ENCODE measurements around the gene HLA-DMA. TPM values are rescaled to one million over a fixed set of nuclear protein-coding genes. Genes with fewer than 3 reads are reported as not detected.

HLA-DMA gene
- total and polyA plus RNA-seq, 2 of the 8 experiments (the other 6 are each of a cell fraction or from before 2014, with no cell fraction given), result 13.3 to 23.1 TPM

GRCh38 chr6:32903952-32904351, 48.9 kb downstream of the HLA-DMA start:
- H4K91ac ChIP-seq (replicated peaks; ENCODE audit: insufficient read length, low read length), result no peak overlapping the region
- H2BK120ac ChIP-seq (replicated peaks; ENCODE audit: low read depth, low read length), result no peak overlapping the region
- H2BK5ac ChIP-seq (ENCODE audit: low read depth, low read length), result no peak overlapping the region
- H3K4me3 ChIP-seq (ENCODE audit: extremely low read depth in 1 of 4, insufficient read depth in 2 of 4, low read depth in 3 of 4, low read length in 4 of 4), result no peak overlapping the region
- DNase-seq (ENCODE audit: low read depth in 1 of 2, low spot score in 2 of 2), result no peak
- POLR2A ChIA-PET (ENCODE audit: partially characterized antibody), result interaction anchor here (2.1 to 2.3 kb wide), 2 partner anchors 10 to 79 kb away, joined by 6 to 14 read pairs; no protein-coding TSS in a partner anchor
- no peak overlapping the region for H3K4me2 ChIP-seq (ENCODE audit: insufficient read depth in 1 of 2, low read depth in 2 of 2, low read length in 2 of 2)
- no peaks in the 10 kb centered on the region for H3K79me1 ChIP-seq (ENCODE audit: low read depth, low read length)
- H3K27me3 ChIP-seq (replicated peaks in 1 of 4; ENCODE audit: control insufficient read depth in 3 of 4, extremely low read depth in 1 of 4, insufficient read depth in 3 of 4, low read length in 3 of 4), result peaks cover 0 to 2% (median 0%) of the 10 kb centered on the region in 4 experiments; a peak in 1 of 7 replicates
- no peaks in the 10 kb centered on the region for H4K20me1 ChIP-seq (replicated peaks in 1 of 2; ENCODE audit: control insufficient read depth in 1 of 2, insufficient read depth in 2 of 2, low read length in 2 of 2)
- H2BK15ac ChIP-seq (ENCODE audit: low read length), result no peak overlapping the region
- H3K36me3 ChIP-seq (ENCODE audit: control insufficient read depth in 2 of 4, insufficient read depth in 4 of 4, low read length in 3 of 4), result no peaks in the 10 kb centered on the region; a peak in 1 of 8 replicates
- CTCF ChIA-PET (ENCODE audit: partially characterized antibody), result interaction anchor here (1.1 to 3.9 kb wide), 8 partner anchors 8 to 81 kb away, joined by 3 to 14 read pairs (median 5); partner anchors contain the start of gene TAP2
- H4K5ac ChIP-seq (ENCODE audit: insufficient read length, low read depth, low read length), result no peak overlapping the region
- no peak overlapping the region for H3K14ac ChIP-seq (ENCODE audit: insufficient read length)
- no peak for FAIRE-seq
- H4K8ac ChIP-seq (ENCODE audit: extremely low read depth, insufficient read depth, low read length), result no peak overlapping the region
- no peak overlapping the region for H2BK20ac ChIP-seq (ENCODE audit: low read length)
- H2AK5ac ChIP-seq (ENCODE audit: low read depth, low read length), result no peak overlapping the region
- H3K18ac ChIP-seq (ENCODE audit: extremely low read depth, low read length), result no peak overlapping the region
- no peaks in the 10 kb centered on the region for H3K4me1 ChIP-seq (replicated peaks in 1 of 4; ENCODE audit: control insufficient read depth in 3 of 4, insufficient read depth in 4 of 4, low read length in 3 of 4)
- no peaks in the 10 kb centered on the region for H3K9me3 ChIP-seq (ENCODE audit: insufficient read depth in 2 of 2, low read depth in 1 of 2, low read length in 1 of 2)
- H3K4ac ChIP-seq (replicated peaks; ENCODE audit: insufficient read length, low read depth, low read length), result no peak overlapping the region
- H2BK12ac ChIP-seq (ENCODE audit: low read depth, low read length), result no peak overlapping the region
- no peaks in the 10 kb centered on the region for H3K79me2 ChIP-seq (ENCODE audit: control insufficient read depth in 1 of 2, insufficient read depth in 2 of 2, low read length in 2 of 2)
- H3K23ac ChIP-seq (ENCODE audit: insufficient read length), result no peak overlapping the region
- TF ChIP-seq RFX5 (IDR thresholded peaks at IDR 0.05; ENCODE audit: borderline replicate concordance, low read depth, low read length) (no peak), SUZ12 (IDR thresholded peaks at IDR 0.05; ENCODE audit: low read length) (no peak), MAX (IDR thresholded peaks at IDR 0.05) (no peak), TCF12 (IDR thresholded peaks at IDR 0.05; ENCODE audit: low read depth, low read length) (no peak), RXRA (IDR thresholded peaks at IDR 0.05; ENCODE audit: insufficient read depth, low read depth, low read length) (no peak), RBBP5 (IDR thresholded peaks at IDR 0.05; ENCODE audit: borderline replicate concordance, low read depth, low read length) (no peak), KDM5A (IDR thresholded peaks at IDR 0.05; ENCODE audit: low read length) (no peak)
- no peaks in the 10 kb centered on the region for H3K23me2 ChIP-seq (ENCODE audit: low read depth, low read length)
- H2AFZ ChIP-seq (ENCODE audit: low read length), result no peak overlapping the region
- H3K9ac ChIP-seq (replicated peaks in 1 of 4; ENCODE audit: extremely low read depth in 1 of 4, low read depth in 3 of 4, low read length in 3 of 4), result no peak overlapping the region
- no peak overlapping the region for H3K27ac ChIP-seq (ENCODE audit: low read depth, low read length)
- H3K56ac ChIP-seq (replicated peaks; ENCODE audit: insufficient read length, low read depth, low read length), result no peak overlapping the region

Data from H1 (cell line).